ENCODE results near the gene FAHD1.

The FAHD1 gene

DNA sequence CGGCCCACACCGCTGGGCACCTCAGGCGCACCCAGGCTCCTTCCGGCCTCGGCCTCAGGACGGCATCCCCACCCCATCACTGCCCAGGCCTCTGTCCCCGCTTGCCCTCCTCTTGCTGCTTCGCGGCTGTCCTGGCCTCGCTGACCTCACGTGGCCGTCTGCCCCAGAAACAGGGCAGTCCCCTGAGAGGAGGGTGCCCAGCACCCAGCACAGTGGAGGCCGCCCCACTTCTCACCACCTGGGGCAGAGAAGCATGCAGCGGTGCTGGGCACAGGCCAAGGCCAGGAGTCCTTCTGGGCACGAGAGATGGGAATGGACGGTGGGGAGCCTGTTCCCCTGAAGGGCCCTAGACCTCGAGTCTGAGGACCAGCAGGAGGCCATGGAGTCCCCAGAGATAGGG is 9.3 kb upstream of the FAHD1 start:
- Histone ChIP-seq H3K27me3 (ENCODE audit: control insufficient read depth in 1 of 2, insufficient read depth in 2 of 2, low read length in 2 of 2) (no peaks in the 10 kb centered on the region), H3K9me3 (ENCODE audit: control insufficient read depth in 1 of 2, low read length in 2 of 2) (no peaks in the 10 kb centered on the region), H3K9ac (ENCODE audit: low read depth in 1 of 2, low read length in 2 of 2) (no peak overlapping the region), H3K4me1 (ENCODE audit: control insufficient read depth in 1 of 2, insufficient read depth in 2 of 2, low read length in 2 of 2) (peaks cover 0 to 4% of the 10 kb centered on the region in 2 donors), H3K27ac (ENCODE audit: low read depth, low read length) (no peak overlapping the region), H3K4me3 (ENCODE audit: low read depth in 1 of 2, low read length in 2 of 2) (no peak overlapping the region), H3K36me3 (ENCODE audit: control insufficient read depth in 1 of 2, insufficient read depth in 2 of 2, low read length in 2 of 2) (peaks cover 25 to 72% of the 10 kb centered on the region in 2 donors)

DNA sequence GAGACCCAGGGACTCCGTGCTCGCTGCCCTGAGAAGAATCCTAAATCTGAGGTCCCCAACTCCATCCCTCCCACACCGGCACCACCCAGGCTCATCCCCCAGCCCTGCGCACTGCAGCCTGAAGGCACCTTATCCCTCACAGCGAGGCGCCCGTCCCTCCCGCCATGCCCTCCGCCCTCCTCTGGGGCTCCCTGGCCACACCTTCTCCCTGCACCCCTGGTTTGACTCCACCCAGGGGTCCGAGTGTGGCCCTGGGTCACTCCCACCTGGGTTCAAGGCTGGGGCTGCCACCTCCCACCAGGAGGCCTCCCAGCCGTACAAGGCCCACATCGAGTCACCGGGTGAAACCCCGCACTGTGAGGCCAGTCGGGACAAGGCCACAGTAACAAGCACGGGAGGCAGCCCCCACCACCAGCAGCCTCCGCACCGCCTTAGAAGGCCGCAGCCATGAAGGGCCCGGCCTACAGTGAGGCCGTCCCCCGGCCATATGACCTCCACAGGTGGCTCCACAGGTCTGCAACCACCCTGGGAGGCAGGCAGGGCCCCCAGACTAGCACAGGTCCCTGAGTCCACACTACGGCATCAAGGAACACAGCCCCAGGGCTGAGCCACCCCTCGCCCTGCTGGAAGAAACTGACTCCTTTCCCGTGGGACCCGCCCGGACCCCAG is 8.7 kb upstream of the FAHD1 start:
- H3K27ac ChIP-seq (ENCODE audit: low read depth, low read length) = no peak overlapping the region
- H3K4me3 ChIP-seq (ENCODE audit: low read depth in 1 of 2, low read length in 2 of 2) = no peak overlapping the region
- H3K9me3 ChIP-seq (ENCODE audit: control insufficient read depth in 1 of 2, low read length in 2 of 2) = no peaks in the 10 kb centered on the region
- no peaks in the 10 kb centered on the region for H3K27me3 ChIP-seq (ENCODE audit: control insufficient read depth in 1 of 2, insufficient read depth in 2 of 2, low read length in 2 of 2)
- no peaks in the 10 kb centered on the region for H3K4me1 ChIP-seq (ENCODE audit: control insufficient read depth in 1 of 2, insufficient read depth in 2 of 2, low read length in 2 of 2)
- H3K36me3 ChIP-seq (ENCODE audit: control insufficient read depth in 1 of 2, insufficient read depth in 2 of 2, low read length in 2 of 2) = peaks cover 25 to 73% of the 10 kb centered on the region in 2 donors
- H3K9ac ChIP-seq (ENCODE audit: low read depth in 1 of 2, low read length in 2 of 2) = no peak overlapping the region

GRCh38 chr16:1818873-1819525 is 8.0 kb upstream of the FAHD1 start:
- Histone ChIP-seq H3K9me3 (ENCODE audit: control insufficient read depth in 1 of 2, low read length in 2 of 2) (no peaks in the 10 kb centered on the region), H3K36me3 (ENCODE audit: control insufficient read depth in 1 of 2, insufficient read depth in 2 of 2, low read length in 2 of 2) (peaks cover 25 to 70% of the 10 kb centered on the region in 2 donors), H3K27me3 (ENCODE audit: control insufficient read depth in 1 of 2, insufficient read depth in 2 of 2, low read length in 2 of 2) (no peaks in the 10 kb centered on the region), H3K4me3 (ENCODE audit: low read depth in 1 of 2, low read length in 2 of 2) (no peak overlapping the region), H3K4me1 (ENCODE audit: control insufficient read depth in 1 of 2, insufficient read depth in 2 of 2, low read length in 2 of 2) (peaks cover 0 to 2% of the 10 kb centered on the region in 2 donors), H3K27ac (ENCODE audit: low read depth, low read length) (no peak overlapping the region), H3K9ac (ENCODE audit: low read depth in 1 of 2, low read length in 2 of 2) (no peak overlapping the region)

GRCh38 chr16:1819611-1820010 is 7.4 kb upstream of the FAHD1 start:
- no peak overlapping the region for H3K4me3 ChIP-seq (ENCODE audit: low read depth in 1 of 2, low read length in 2 of 2)
- peaks cover 0 to 8% of the 10 kb centered on the region in 2 donors for H3K4me1 ChIP-seq (ENCODE audit: control insufficient read depth in 1 of 2, insufficient read depth in 2 of 2, low read length in 2 of 2)
- no peak overlapping the region for H3K27ac ChIP-seq (ENCODE audit: low read depth, low read length)
- no peaks in the 10 kb centered on the region for H3K9me3 ChIP-seq (ENCODE audit: control insufficient read depth in 1 of 2, low read length in 2 of 2)
- H3K9ac ChIP-seq (ENCODE audit: low read depth in 1 of 2, low read length in 2 of 2) = no peak overlapping the region
- H3K27me3 ChIP-seq (ENCODE audit: control insufficient read depth in 1 of 2, insufficient read depth in 2 of 2, low read length in 2 of 2) = no peaks in the 10 kb centered on the region
- peaks cover 25 to 70% of the 10 kb centered on the region in 2 donors for H3K36me3 ChIP-seq (ENCODE audit: control insufficient read depth in 1 of 2, insufficient read depth in 2 of 2, low read length in 2 of 2)

DNA sequence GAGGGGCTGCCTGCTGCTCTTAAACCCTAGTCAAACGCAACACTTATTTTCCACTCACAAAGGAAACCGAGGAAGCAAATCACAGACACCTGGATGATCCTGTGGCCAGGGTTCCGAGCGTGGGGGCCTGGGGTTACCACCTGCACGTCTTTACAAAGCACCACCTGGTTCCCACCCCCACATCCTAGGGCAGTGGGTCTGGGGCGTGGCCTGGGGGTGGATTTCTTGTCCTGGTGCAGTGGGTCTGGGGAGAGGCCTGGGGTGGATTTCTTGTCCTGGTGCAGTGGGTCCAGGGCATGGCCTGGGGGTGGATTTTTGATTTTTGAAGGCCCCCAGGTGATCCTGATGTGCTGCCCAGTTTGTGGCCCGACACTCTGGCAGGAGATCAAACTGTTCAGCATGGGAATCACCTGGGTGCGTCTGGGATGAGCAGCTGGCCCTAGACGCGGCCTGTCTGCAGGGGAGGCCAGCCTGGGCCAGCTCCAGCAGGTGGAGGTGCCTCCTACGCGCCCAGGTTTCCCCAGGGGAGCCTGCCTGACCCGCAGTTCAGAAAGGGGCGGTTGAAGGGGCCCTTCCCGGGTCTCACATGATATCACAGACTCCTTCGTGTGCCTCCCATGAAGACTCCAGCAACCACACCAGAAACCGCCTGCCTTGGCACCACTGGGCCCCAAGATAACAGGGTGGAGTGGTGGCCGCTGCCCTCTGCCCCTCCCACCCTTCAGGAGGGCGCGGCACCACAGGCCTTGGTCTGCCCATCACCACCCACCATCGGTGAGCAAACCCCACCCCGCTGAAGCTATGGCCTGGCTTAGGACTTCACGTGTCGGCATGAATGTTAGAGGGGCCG is 6.7 kb upstream of the FAHD1 start:
- no peak overlapping the region for H3K4me3 ChIP-seq (ENCODE audit: low read depth in 1 of 2, low read length in 2 of 2)
- H3K27ac ChIP-seq (ENCODE audit: low read depth, low read length) = no peak overlapping the region
- H3K9me3 ChIP-seq (ENCODE audit: control insufficient read depth in 1 of 2, low read length in 2 of 2) = no peaks in the 10 kb centered on the region
- peaks cover 3 to 15% of the 10 kb centered on the region in 2 donors for H3K4me1 ChIP-seq (ENCODE audit: control insufficient read depth in 1 of 2, insufficient read depth in 2 of 2, low read length in 2 of 2)
- H3K9ac ChIP-seq (ENCODE audit: low read depth in 1 of 2, low read length in 2 of 2) = no peak overlapping the region
- H3K27me3 ChIP-seq (ENCODE audit: control insufficient read depth in 1 of 2, insufficient read depth in 2 of 2, low read length in 2 of 2) = no peaks in the 10 kb centered on the region
- peaks cover 20 to 65% of the 10 kb centered on the region in 2 donors for H3K36me3 ChIP-seq (ENCODE audit: control insufficient read depth in 1 of 2, insufficient read depth in 2 of 2, low read length in 2 of 2)

GRCh38 chr16:1820946-1821290 is 6.1 kb upstream of the FAHD1 start:
- no peaks in the 10 kb centered on the region for H3K9me3 ChIP-seq (ENCODE audit: control insufficient read depth in 1 of 2, low read length in 2 of 2)
- H3K27me3 ChIP-seq (ENCODE audit: control insufficient read depth in 1 of 2, insufficient read depth in 2 of 2, low read length in 2 of 2) = no peaks in the 10 kb centered on the region
- no peak overlapping the region for H3K27ac ChIP-seq (ENCODE audit: low read depth, low read length)
- H3K36me3 ChIP-seq (ENCODE audit: control insufficient read depth in 1 of 2, insufficient read depth in 2 of 2, low read length in 2 of 2) = peaks cover 18 to 62% of the 10 kb centered on the region in 2 donors
- H3K4me3 ChIP-seq (ENCODE audit: low read depth in 1 of 2, low read length in 2 of 2) = no peak overlapping the region
- H3K4me1 ChIP-seq (ENCODE audit: control insufficient read depth in 1 of 2, insufficient read depth in 2 of 2, low read length in 2 of 2) = peaks cover 8 to 21% of the 10 kb centered on the region in 2 donors
- no peak overlapping the region for H3K9ac ChIP-seq (ENCODE audit: low read depth in 1 of 2, low read length in 2 of 2)

GRCh38 chr16:1821861-1822611 is 5.0 kb upstream of the FAHD1 start:
- Histone ChIP-seq H3K4me3 (ENCODE audit: low read depth in 1 of 2, low read length in 2 of 2) (no peak overlapping the region), H3K9me3 (ENCODE audit: control insufficient read depth in 1 of 2, low read length in 2 of 2) (no peaks in the 10 kb centered on the region), H3K27ac (ENCODE audit: low read depth, low read length) (no peak overlapping the region), H3K9ac (ENCODE audit: low read depth in 1 of 2, low read length in 2 of 2) (no peak overlapping the region), H3K27me3 (ENCODE audit: control insufficient read depth in 1 of 2, insufficient read depth in 2 of 2, low read length in 2 of 2) (no peaks in the 10 kb centered on the region), H3K4me1 (ENCODE audit: control insufficient read depth in 1 of 2, insufficient read depth in 2 of 2, low read length in 2 of 2) (peaks cover 8 to 21% of the 10 kb centered on the region in 2 donors), H3K36me3 (ENCODE audit: control insufficient read depth in 1 of 2, insufficient read depth in 2 of 2, low read length in 2 of 2) (peaks cover 11 to 53% of the 10 kb centered on the region in 2 donors)

DNA sequence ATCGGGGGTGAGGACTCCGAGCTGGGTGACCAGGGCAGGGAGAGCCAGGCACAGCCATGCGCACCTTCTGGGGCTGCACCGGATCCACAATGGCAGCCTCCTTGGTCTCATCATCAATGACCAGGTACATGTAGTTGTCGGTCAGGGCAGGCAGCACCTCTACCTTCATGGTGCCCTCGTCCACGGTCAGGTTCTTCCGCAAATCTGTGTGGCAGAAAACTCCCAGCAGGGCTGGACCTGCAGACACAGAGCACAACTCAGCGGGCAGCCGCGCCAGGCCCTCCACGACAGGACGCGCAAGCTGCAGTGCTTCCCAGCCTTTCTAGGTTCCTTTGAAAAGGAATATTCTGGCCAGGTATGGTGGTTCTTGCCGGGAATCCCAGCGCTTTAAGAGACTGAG is 4.2 kb upstream of the FAHD1 start:
- Histone ChIP-seq H3K27me3 (ENCODE audit: control insufficient read depth in 1 of 2, insufficient read depth in 2 of 2, low read length in 2 of 2) (no peaks in the 10 kb centered on the region), H3K9me3 (ENCODE audit: control insufficient read depth in 1 of 2, low read length in 2 of 2) (no peaks in the 10 kb centered on the region), H3K27ac (ENCODE audit: low read depth, low read length) (no peak overlapping the region), H3K9ac (ENCODE audit: low read depth in 1 of 2, low read length in 2 of 2) (no peak overlapping the region), H3K4me3 (ENCODE audit: low read depth in 1 of 2, low read length in 2 of 2) (no peak overlapping the region), H3K36me3 (ENCODE audit: control insufficient read depth in 1 of 2, insufficient read depth in 2 of 2, low read length in 2 of 2) (peaks cover 11 to 46% of the 10 kb centered on the region in 2 donors), H3K4me1 (ENCODE audit: control insufficient read depth in 1 of 2, insufficient read depth in 2 of 2, low read length in 2 of 2) (peaks cover 12 to 29% of the 10 kb centered on the region in 2 donors)

GRCh38 chr16:1823821-1824220 is 3.2 kb upstream of the FAHD1 start:
- Histone ChIP-seq H3K4me1 (ENCODE audit: control insufficient read depth in 1 of 2, insufficient read depth in 2 of 2, low read length in 2 of 2) (peaks cover 17 to 32% of the 10 kb centered on the region in 2 donors), H3K27me3 (ENCODE audit: control insufficient read depth in 1 of 2, insufficient read depth in 2 of 2, low read length in 2 of 2) (no peaks in the 10 kb centered on the region), H3K27ac (ENCODE audit: low read depth, low read length) (no peak overlapping the region), H3K9ac (ENCODE audit: low read depth in 1 of 2, low read length in 2 of 2) (peak overlapping the region; percentile 3 to 33), H3K4me3 (ENCODE audit: low read depth in 1 of 2, low read length in 2 of 2) (no peak overlapping the region), H3K9me3 (ENCODE audit: control insufficient read depth in 1 of 2, low read length in 2 of 2) (no peaks in the 10 kb centered on the region), H3K36me3 (ENCODE audit: control insufficient read depth in 1 of 2, insufficient read depth in 2 of 2, low read length in 2 of 2) (peaks cover 11 to 36% of the 10 kb centered on the region in 2 donors)
